ENCODE measurements around the gene MAST3. TPM values are rescaled to one million over a fixed set of nuclear protein-coding genes. Genes with fewer than 3 reads are reported as not detected.

The MAST3 gene
- total and polyA plus RNA-seq, 2 of the 13 experiments (the other 11 are each of a cell fraction or from before 2014, with no cell fraction given): 4.1 to 4.6 TPM

GRCh38 chr19:18112989-18113478 lies 15.5 kb downstream of the MAST3 start (continued):
- no peak for TF ChIP-seq GMEB2 (CRISPR knock-in tag; IDR thresholded peaks at IDR 0.05; ENCODE audit: low read depth)
- TF ChIP-seq MXD3 (CRISPR knock-in tag; IDR thresholded peaks at IDR 0.05): no peak
- TF ChIP-seq, protein P1, sequence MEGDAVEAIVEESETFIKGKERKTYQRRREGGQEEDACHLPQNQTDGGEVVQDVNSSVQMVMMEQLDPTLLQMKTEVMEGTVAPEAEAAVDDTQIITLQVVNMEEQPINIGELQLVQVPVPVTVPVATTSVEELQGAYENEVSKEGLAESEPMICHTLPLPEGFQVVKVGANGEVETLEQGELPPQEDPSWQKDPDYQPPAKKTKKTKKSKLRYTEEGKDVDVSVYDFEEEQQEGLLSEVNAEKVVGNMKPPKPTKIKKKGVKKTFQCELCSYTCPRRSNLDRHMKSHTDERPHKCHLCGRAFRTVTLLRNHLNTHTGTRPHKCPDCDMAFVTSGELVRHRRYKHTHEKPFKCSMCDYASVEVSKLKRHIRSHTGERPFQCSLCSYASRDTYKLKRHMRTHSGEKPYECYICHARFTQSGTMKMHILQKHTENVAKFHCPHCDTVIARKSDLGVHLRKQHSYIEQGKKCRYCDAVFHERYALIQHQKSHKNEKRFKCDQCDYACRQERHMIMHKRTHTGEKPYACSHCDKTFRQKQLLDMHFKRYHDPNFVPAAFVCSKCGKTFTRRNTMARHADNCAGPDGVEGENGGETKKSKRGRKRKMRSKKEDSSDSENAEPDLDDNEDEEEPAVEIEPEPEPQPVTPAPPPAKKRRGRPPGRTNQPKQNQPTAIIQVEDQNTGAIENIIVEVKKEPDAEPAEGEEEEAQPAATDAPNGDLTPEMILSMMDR (CRISPR knock-in tag; IDR thresholded peaks at IDR 0.05): peak; percentile 97
- no peak for TF ChIP-seq ZSCAN9 (CRISPR knock-in tag; IDR thresholded peaks at IDR 0.05; ENCODE audit: borderline replicate concordance)
- TF ChIP-seq, protein P2, sequence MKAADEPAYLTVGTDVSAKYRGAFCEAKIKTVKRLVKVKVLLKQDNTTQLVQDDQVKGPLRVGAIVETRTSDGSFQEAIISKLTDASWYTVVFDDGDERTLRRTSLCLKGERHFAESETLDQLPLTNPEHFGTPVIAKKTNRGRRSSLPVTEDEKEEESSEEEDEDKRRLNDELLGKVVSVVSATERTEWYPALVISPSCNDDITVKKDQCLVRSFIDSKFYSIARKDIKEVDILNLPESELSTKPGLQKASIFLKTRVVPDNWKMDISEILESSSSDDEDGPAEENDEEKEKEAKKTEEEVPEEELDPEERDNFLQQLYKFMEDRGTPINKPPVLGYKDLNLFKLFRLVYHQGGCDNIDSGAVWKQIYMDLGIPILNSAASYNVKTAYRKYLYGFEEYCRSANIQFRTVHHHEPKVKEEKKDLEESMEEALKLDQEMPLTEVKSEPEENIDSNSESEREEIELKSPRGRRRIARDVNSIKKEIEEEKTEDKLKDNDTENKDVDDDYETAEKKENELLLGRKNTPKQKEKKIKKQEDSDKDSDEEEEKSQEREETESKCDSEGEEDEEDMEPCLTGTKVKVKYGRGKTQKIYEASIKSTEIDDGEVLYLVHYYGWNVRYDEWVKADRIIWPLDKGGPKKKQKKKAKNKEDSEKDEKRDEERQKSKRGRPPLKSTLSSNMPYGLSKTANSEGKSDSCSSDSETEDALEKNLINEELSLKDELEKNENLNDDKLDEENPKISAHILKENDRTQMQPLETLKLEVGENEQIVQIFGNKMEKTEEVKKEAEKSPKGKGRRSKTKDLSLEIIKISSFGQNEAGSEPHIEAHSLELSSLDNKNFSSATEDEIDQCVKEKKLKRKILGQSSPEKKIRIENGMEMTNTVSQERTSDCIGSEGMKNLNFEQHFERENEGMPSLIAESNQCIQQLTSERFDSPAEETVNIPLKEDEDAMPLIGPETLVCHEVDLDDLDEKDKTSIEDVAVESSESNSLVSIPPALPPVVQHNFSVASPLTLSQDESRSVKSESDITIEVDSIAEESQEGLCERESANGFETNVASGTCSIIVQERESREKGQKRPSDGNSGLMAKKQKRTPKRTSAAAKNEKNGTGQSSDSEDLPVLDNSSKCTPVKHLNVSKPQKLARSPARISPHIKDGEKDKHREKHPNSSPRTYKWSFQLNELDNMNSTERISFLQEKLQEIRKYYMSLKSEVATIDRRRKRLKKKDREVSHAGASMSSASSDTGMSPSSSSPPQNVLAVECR (CRISPR knock-in tag; IDR thresholded peaks at IDR 0.05; ENCODE audit: borderline replicate concordance): peak; percentile 62; the same call in 1 of the 2 replicates
- TF ChIP-seq, protein P3, sequence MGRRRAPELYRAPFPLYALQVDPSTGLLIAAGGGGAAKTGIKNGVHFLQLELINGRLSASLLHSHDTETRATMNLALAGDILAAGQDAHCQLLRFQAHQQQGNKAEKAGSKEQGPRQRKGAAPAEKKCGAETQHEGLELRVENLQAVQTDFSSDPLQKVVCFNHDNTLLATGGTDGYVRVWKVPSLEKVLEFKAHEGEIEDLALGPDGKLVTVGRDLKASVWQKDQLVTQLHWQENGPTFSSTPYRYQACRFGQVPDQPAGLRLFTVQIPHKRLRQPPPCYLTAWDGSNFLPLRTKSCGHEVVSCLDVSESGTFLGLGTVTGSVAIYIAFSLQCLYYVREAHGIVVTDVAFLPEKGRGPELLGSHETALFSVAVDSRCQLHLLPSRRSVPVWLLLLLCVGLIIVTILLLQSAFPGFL (CRISPR knock-in tag; IDR thresholded peaks at IDR 0.05): no peak
- no peak for TF ChIP-seq ZNF263 (CRISPR knock-in tag; IDR thresholded peaks at IDR 0.05)
- TF ChIP-seq ZNF329 (CRISPR knock-in tag; IDR thresholded peaks at IDR 0.05; ENCODE audit: low read depth): no peak
- no peak for TF ChIP-seq WIZ (CRISPR knock-in tag; IDR thresholded peaks at IDR 0.05)
- TF ChIP-seq, protein P4, sequence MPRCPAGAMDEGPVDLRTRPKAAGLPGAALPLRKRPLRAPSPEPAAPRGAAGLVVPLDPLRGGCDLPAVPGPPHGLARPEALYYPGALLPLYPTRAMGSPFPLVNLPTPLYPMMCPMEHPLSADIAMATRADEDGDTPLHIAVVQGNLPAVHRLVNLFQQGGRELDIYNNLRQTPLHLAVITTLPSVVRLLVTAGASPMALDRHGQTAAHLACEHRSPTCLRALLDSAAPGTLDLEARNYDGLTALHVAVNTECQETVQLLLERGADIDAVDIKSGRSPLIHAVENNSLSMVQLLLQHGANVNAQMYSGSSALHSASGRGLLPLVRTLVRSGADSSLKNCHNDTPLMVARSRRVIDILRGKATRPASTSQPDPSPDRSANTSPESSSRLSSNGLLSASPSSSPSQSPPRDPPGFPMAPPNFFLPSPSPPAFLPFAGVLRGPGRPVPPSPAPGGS (CRISPR knock-in tag; IDR thresholded peaks at IDR 0.05): no peak
- TF ChIP-seq ZBTB10 (CRISPR knock-in tag; IDR thresholded peaks at IDR 0.05; ENCODE audit: borderline replicate concordance): no peak
- TF ChIP-seq, protein P5, sequence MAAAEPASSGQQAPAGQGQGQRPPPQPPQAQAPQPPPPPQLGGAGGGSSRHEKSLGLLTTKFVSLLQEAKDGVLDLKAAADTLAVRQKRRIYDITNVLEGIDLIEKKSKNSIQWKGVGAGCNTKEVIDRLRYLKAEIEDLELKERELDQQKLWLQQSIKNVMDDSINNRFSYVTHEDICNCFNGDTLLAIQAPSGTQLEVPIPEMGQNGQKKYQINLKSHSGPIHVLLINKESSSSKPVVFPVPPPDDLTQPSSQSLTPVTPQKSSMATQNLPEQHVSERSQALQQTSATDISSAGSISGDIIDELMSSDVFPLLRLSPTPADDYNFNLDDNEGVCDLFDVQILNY (CRISPR knock-in tag; conservative IDR thresholded peaks at IDR 0.05): no peak
- TF ChIP-seq CEBPB (IDR thresholded peaks at IDR 0.05; ENCODE audit: borderline replicate concordance, low read depth, low read length): no peak
- TF ChIP-seq NCOR1 (IDR thresholded peaks at IDR 0.05; ENCODE audit: borderline replicate concordance, low read length): no peak
- TF ChIP-seq NCOA5 (CRISPR knock-in tag; IDR thresholded peaks at IDR 0.05): no peak

All from HepG2 (cell line).